Measurements from ENCODE around the gene CLMN. TPM values are rescaled to one million over a fixed set of nuclear protein-coding genes. Genes with fewer than 3 reads are reported as not detected.

CLMN gene
- total and polyA plus RNA-seq, 2 of the 8 experiments (the other 6 are each of a cell fraction or from before 2014, with no cell fraction given) = 1.6 to 8.2 TPM

DNA sequence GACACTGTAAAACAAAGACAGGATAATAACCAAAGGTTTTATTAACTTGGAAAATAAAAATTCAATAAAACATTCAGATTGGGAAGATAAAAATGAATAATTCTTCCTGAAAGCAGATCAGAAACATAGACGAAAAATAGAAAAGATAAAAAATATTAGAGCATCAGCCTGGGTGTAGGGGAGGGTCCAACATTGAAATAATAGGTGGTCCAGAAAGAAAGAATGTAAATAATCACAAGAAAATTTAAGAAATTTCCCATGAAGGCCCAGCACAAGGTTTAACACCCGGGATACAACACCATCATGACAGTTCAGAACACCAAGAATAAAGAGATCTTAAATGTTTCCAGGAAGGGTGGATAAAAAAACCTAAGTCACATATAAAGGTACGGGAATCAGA, 131.3 kb downstream of the CLMN start:
- no peaks in the 10 kb centered on the region for H3K36me3 ChIP-seq (ENCODE audit: control insufficient read depth in 2 of 4, insufficient read depth in 4 of 4, low read length in 3 of 4)
- no peak overlapping the region for H2BK5ac ChIP-seq (ENCODE audit: low read depth, low read length)
- H3K27me3 ChIP-seq (replicated peaks in 1 of 4; ENCODE audit: control insufficient read depth in 3 of 4, extremely low read depth in 1 of 4, insufficient read depth in 3 of 4, low read length in 3 of 4) = no peaks in the 10 kb centered on the region
- H3K23me2 ChIP-seq (ENCODE audit: low read depth, low read length) = no peaks in the 10 kb centered on the region
- H2BK120ac ChIP-seq (replicated peaks; ENCODE audit: low read depth, low read length) = no peak overlapping the region
- no peak overlapping the region for H2BK20ac ChIP-seq (ENCODE audit: low read length)
- no peak overlapping the region for H3K56ac ChIP-seq (replicated peaks; ENCODE audit: insufficient read length, low read depth, low read length)
- no peak overlapping the region for H4K5ac ChIP-seq (ENCODE audit: insufficient read length, low read depth, low read length)
- no peak overlapping the region for H3K4me3 ChIP-seq (ENCODE audit: extremely low read depth in 1 of 4, insufficient read depth in 2 of 4, low read depth in 3 of 4, low read length in 4 of 4)
- no peak overlapping the region for H4K8ac ChIP-seq (ENCODE audit: extremely low read depth, insufficient read depth, low read length)
- CTCF ChIA-PET (ENCODE audit: partially characterized antibody) = no interaction called here
- no peak overlapping the region for H3K9ac ChIP-seq (replicated peaks in 1 of 4; ENCODE audit: extremely low read depth in 1 of 4, low read depth in 3 of 4, low read length in 3 of 4)
- no peaks in the 10 kb centered on the region; a peak in 1 of 7 replicates for H3K4me1 ChIP-seq (replicated peaks in 1 of 4; ENCODE audit: control insufficient read depth in 3 of 4, insufficient read depth in 4 of 4, low read length in 3 of 4)
- no peaks in the 10 kb centered on the region for H3K9me3 ChIP-seq (ENCODE audit: insufficient read depth in 2 of 2, low read depth in 1 of 2, low read length in 1 of 2)
- no peak overlapping the region for H3K23ac ChIP-seq (ENCODE audit: insufficient read length)
- H2AFZ ChIP-seq (ENCODE audit: low read length) = no peak overlapping the region
- H3K79me2 ChIP-seq (ENCODE audit: control insufficient read depth in 1 of 2, insufficient read depth in 2 of 2, low read length in 2 of 2) = no peaks in the 10 kb centered on the region
- no peaks in the 10 kb centered on the region for H4K20me1 ChIP-seq (replicated peaks in 1 of 2; ENCODE audit: control insufficient read depth in 1 of 2, insufficient read depth in 2 of 2, low read length in 2 of 2)
- no peak overlapping the region for H2AK5ac ChIP-seq (ENCODE audit: low read depth, low read length)
- no peak overlapping the region for H2BK15ac ChIP-seq (ENCODE audit: low read length)
- no peak overlapping the region for H4K91ac ChIP-seq (replicated peaks; ENCODE audit: insufficient read length, low read length)
- H3K4me2 ChIP-seq (ENCODE audit: insufficient read depth in 1 of 2, low read depth in 2 of 2, low read length in 2 of 2) = no peak overlapping the region
- POLR2A ChIA-PET (ENCODE audit: partially characterized antibody) = interaction anchor here (0.9 kb wide), 1 partner anchor 9 kb away, joined by 3 read pairs; no protein-coding TSS in a partner anchor
- H2BK12ac ChIP-seq (ENCODE audit: low read depth, low read length) = no peak overlapping the region
- no peak overlapping the region for H3K18ac ChIP-seq (ENCODE audit: extremely low read depth, low read length)
- no peak overlapping the region for H3K14ac ChIP-seq (ENCODE audit: insufficient read length)
- H3K27ac ChIP-seq (ENCODE audit: low read depth, low read length) = no peak overlapping the region
- no peak for FAIRE-seq
- 85% methylated on average over 3 of the region's 3 CpGs; no CpG with 5 or more reads in 1 of the 2 experiments for WGBS, 2 experiments (ENCODE audit: extremely low coverage in 1 of 2, insufficient coverage in 1 of 2, insufficient read length in 1 of 2, insufficient replicate concordance in 2 of 2, low coverage in 1 of 2, low lambda C conversion rate in 2 of 2, missing lambda C conversion rate in 1 of 2)
- no peak for DNase-seq (ENCODE audit: low read depth in 1 of 2, low spot score in 2 of 2)
- TF ChIP-seq RNF2 (IDR thresholded peaks at IDR 0.05; ENCODE audit: borderline replicate concordance, low read depth, low read length, missing control alignments, poor library complexity, severe bottlenecking) (no peak), RBBP5 (IDR thresholded peaks at IDR 0.05; ENCODE audit: borderline replicate concordance, low read depth, low read length) (no peak), CBX8 (IDR thresholded peaks at IDR 0.05; ENCODE audit: borderline replicate concordance, low read depth, low read length) (no peak), POLR2AphosphoS5 (IDR thresholded peaks at IDR 0.05; ENCODE audit: low read depth, low read length) (no peak), HDAC6 (IDR thresholded peaks at IDR 0.05; ENCODE audit: low read depth, low read length) (no peak), RAD21 (IDR thresholded peaks at IDR 0.05 in 1 of 2, conservative IDR thresholded peaks at IDR 0.05 in 1 of 2; ENCODE audit: low read depth in 2 of 2, low read length in 2 of 2) (no peak), GABPA (IDR thresholded peaks at IDR 0.05; ENCODE audit: borderline replicate concordance, insufficient read depth, low read length) (no peak), PHF8 (conservative IDR thresholded peaks at IDR 0.05; ENCODE audit: low read depth, low read length) (no peak)
- no peak overlapping the region for H3K4ac ChIP-seq (replicated peaks; ENCODE audit: insufficient read length, low read depth, low read length)
- H3K79me1 ChIP-seq (ENCODE audit: low read depth, low read length) = no peaks in the 10 kb centered on the region

All from H1 (cell line).